ENCODE data around the gene COQ4.

DNA sequence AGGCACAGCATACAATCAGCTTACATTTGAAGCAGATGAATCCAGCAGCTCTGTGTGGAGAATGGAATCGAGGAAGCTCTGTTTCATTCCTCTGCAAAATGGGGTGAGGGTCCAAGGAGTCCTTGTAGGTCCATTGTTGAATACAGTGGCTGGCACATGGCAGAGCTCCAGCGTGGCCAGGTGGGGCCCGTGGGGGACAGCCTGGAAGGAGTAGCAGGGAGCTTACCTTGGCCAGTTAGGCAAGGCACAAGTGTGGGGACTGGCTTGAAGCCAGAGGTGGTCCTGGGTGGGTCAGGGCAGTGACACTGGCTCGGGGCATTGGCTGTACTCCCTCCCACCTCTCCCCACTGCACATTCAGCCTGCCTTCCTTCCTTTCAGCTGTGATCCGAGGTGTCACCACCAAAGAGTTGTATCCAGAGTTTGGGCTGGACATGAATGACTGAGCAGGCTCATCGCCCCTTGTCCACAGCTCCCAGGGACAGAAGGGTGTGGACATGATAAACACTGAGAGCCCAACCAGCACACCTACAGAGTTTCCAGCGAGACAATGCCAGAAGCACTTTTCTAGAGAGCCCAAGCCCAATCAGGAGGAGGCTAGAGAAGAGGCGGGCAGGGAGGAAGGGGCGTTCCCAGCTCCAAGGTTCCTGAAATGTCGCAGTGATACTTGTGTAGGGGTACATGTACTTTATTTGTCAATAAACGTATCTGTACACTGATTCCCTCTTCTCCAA, 34.2 kb upstream of the COQ4 start:
- TF ChIP-seq, protein P1, sequence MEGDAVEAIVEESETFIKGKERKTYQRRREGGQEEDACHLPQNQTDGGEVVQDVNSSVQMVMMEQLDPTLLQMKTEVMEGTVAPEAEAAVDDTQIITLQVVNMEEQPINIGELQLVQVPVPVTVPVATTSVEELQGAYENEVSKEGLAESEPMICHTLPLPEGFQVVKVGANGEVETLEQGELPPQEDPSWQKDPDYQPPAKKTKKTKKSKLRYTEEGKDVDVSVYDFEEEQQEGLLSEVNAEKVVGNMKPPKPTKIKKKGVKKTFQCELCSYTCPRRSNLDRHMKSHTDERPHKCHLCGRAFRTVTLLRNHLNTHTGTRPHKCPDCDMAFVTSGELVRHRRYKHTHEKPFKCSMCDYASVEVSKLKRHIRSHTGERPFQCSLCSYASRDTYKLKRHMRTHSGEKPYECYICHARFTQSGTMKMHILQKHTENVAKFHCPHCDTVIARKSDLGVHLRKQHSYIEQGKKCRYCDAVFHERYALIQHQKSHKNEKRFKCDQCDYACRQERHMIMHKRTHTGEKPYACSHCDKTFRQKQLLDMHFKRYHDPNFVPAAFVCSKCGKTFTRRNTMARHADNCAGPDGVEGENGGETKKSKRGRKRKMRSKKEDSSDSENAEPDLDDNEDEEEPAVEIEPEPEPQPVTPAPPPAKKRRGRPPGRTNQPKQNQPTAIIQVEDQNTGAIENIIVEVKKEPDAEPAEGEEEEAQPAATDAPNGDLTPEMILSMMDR (IDR thresholded peaks at IDR 0.05; ENCODE audit: low read length), result no peak
- TF ChIP-seq EZH2phosphoT487 (IDR thresholded peaks at IDR 0.05; ENCODE audit: low read length) (no peak), EZH2 (optimal IDR thresholded peaks at IDR 0.05; ENCODE audit: low read depth, low read length) (no peak)

Measured in MM.1S (cell line).